Measurements from ENCODE around the gene PLD1. TPM values are rescaled to one million over a fixed set of nuclear protein-coding genes. Genes with fewer than 3 reads are reported as not detected.

PLD1 gene
- total RNA-seq, 1 donor from 2014 or later = 8.8 TPM

GRCh38 chr3:171813278-171813896 is 3.1 kb upstream of the PLD1 start:
- peaks cover 0 to 7% of the 10 kb centered on the region in 2 donors for H3K4me1 ChIP-seq
- H3K9me3 ChIP-seq = no peaks in the 10 kb centered on the region
- TF ChIP-seq CTCF (IDR thresholded peaks at IDR 0.05) = no peak
- intact Hi-C loops (cut with DNase I) = loop anchor here (5.0 to 10.0 kb wide), 4 partner anchors 64 to 531 kb away; no protein-coding TSS in a partner anchor
- H3K27ac ChIP-seq = peak overlapping the region in 1 of 2 donors; percentile 39
- no peak for DNase-seq (ENCODE audit: low spot score in 2 of 2)
- no peaks in the 10 kb centered on the region for H3K36me3 ChIP-seq
- no peak overlapping the region for H3K4me3 ChIP-seq
- H3K27me3 ChIP-seq = no peaks in the 10 kb centered on the region

GRCh38 chr3:171812811-171813210 is 2.5 kb upstream of the PLD1 start:
- Histone ChIP-seq H3K4me3 (no peak overlapping the region), H3K4me1 (peaks cover 0 to 7% of the 10 kb centered on the region in 2 donors), H3K9me3 (no peaks in the 10 kb centered on the region), H3K27me3 (no peaks in the 10 kb centered on the region), H3K36me3 (no peaks in the 10 kb centered on the region), H3K27ac (no peak overlapping the region)
- no peak for TF ChIP-seq CTCF (IDR thresholded peaks at IDR 0.05)
- intact Hi-C loops (cut with DNase I) = loop anchor here (5.0 to 10.0 kb wide), 4 partner anchors 64 to 532 kb away; no protein-coding TSS in a partner anchor
- no peak for DNase-seq (ENCODE audit: low spot score in 2 of 2)

GRCh38 chr3:171811913-171812335 is 1.6 kb upstream of the PLD1 start:
- DNase-seq (ENCODE audit: low spot score in 2 of 2) = no peak
- Histone ChIP-seq H3K27me3 (no peaks in the 10 kb centered on the region), H3K27ac (peak overlapping the region; percentile 8 to 93), H3K4me3 (no peak overlapping the region), H3K9me3 (no peaks in the 10 kb centered on the region), H3K36me3 (no peaks in the 10 kb centered on the region), H3K4me1 (peaks cover 0 to 7% of the 10 kb centered on the region in 2 donors)
- intact Hi-C loops (cut with DNase I) = loop anchor here (2.0 to 10.0 kb wide), 7 partner anchors 19 to 533 kb away; partner anchors contain the start of gene FNDC3B
- TF ChIP-seq CTCF (IDR thresholded peaks at IDR 0.05) = no peak

- intact Hi-C loops (cut with DNase I) = loop anchor here (2.0 to 10.0 kb wide), 7 partner anchors 19 to 533 kb away; partner anchors contain the start of gene FNDC3B
- Histone ChIP-seq H3K9me3 (no peaks in the 10 kb centered on the region), H3K27ac (peak overlapping the region; percentile 82 to 93), H3K36me3 (no peaks in the 10 kb centered on the region), H3K4me3 (peak overlapping the region in 1 of 2 donors; percentile 91), H3K4me1 (peaks cover 0 to 7% of the 10 kb centered on the region in 2 donors), H3K27me3 (no peaks in the 10 kb centered on the region)
- no peak for DNase-seq (ENCODE audit: low spot score in 2 of 2)
- TF ChIP-seq CTCF (IDR thresholded peaks at IDR 0.05) = no peak
Measured at GRCh38 chr3:171811295-171811912, 1.1 kb upstream of the PLD1 start.

- TF ChIP-seq CTCF (IDR thresholded peaks at IDR 0.05) = no peak
- Histone ChIP-seq H3K27me3 (no peaks in the 10 kb centered on the region), H3K4me1 (peaks cover 0 to 7% of the 10 kb centered on the region in 2 donors), H3K36me3 (no peaks in the 10 kb centered on the region), H3K4me3 (peak overlapping the region; percentile 69 to 91), H3K27ac (peak overlapping the region; percentile 82 to 93), H3K9me3 (no peaks in the 10 kb centered on the region)
- intact Hi-C loops (cut with DNase I) = loop anchor here (2.0 to 10.0 kb wide), 7 partner anchors 20 to 534 kb away; partner anchors contain the start of gene FNDC3B
- DNase-seq (ENCODE audit: low spot score in 2 of 2) = no peak
Measured at GRCh38 chr3:171810629-171811294, 479 bp upstream of the PLD1 start.
